GM18951 (cell line): Measurements from ENCODE around the gene LHFPL6.

Experiments used
- POLR2A ChIP-seq: IDR thresholded peaks from 4 replicates; pipeline ENCODE4 v1.6.1; 2011; ENCODE audit warnings: mild to moderate bottlenecking; ENCODE audit not compliant: insufficient read length, insufficient read depth; ENCODE audit errors: extremely low read depth
- in situ Hi-C: fragments of 300-500 bp; cut with MboI; formaldehyde crosslinking; loops from one replicate; pipeline ENCODE4 v1.12.0; 2022; ENCODE audit warnings: low sequenced_read_pairs, mixed read lengths, inconsistent platforms; ENCODE audit not compliant: unreplicated experiment

The LHFPL6 gene

GRCh38 chr13:39298951-39299350, 304.0 kb downstream of the LHFPL6 start:
- no peak for TF ChIP-seq POLR2A

GRCh38 chr13:39297664-39298171, 305.3 kb downstream of the LHFPL6 start:
- TF ChIP-seq POLR2A: no peak
- in situ Hi-C loops: no loop called here

More at GRCh38 chr13:39298951-39299350, 304.0 kb downstream of the LHFPL6 start:
- in situ Hi-C loops: no loop called here

- in situ Hi-C loops: no loop called here
- TF ChIP-seq POLR2A: no peak
Observed at GRCh38 chr13:39297023-39297422, 306.0 kb downstream of the LHFPL6 start.

- no peak for TF ChIP-seq POLR2A
- in situ Hi-C loops: no loop called here
Observed at GRCh38 chr13:39296193-39296592, 306.8 kb downstream of the LHFPL6 start.
